Left lobe of liver (tissue), 2 donors: ENCODE results near the gene PARD6G. TPM values are rescaled to one million over a fixed set of nuclear protein-coding genes. Genes with fewer than 3 reads are reported as not detected.

Source experiments
- ATAC-seq: fragments of 200-7000 bp; cut with Tn5 transposase; one replicate; pipeline ENCODE4 v1.9.1; 2020; ENCODE audit warnings: mild to moderate bottlenecking, moderate library complexity
- DNase-seq: peaks from one replicate; pipeline ENCODE4 v3.0.0-alpha.2; 2020; ENCODE audit warnings: low spot score
- total RNA-seq: library from RNA; stranded (reverse); gene quantifications from one replicate; pipeline ENCODE4 v1.2.1, GENCODE V29; 2021
- donor health status: DM: no; HTN: no; CAD: no; lungs with moderate emphysema.
- donor health status: DM: no; HTN: yes; CAD: no.

The PARD6G gene
- total RNA-seq, 1 donor from 2014 or later = 2.3 TPM

DNA sequence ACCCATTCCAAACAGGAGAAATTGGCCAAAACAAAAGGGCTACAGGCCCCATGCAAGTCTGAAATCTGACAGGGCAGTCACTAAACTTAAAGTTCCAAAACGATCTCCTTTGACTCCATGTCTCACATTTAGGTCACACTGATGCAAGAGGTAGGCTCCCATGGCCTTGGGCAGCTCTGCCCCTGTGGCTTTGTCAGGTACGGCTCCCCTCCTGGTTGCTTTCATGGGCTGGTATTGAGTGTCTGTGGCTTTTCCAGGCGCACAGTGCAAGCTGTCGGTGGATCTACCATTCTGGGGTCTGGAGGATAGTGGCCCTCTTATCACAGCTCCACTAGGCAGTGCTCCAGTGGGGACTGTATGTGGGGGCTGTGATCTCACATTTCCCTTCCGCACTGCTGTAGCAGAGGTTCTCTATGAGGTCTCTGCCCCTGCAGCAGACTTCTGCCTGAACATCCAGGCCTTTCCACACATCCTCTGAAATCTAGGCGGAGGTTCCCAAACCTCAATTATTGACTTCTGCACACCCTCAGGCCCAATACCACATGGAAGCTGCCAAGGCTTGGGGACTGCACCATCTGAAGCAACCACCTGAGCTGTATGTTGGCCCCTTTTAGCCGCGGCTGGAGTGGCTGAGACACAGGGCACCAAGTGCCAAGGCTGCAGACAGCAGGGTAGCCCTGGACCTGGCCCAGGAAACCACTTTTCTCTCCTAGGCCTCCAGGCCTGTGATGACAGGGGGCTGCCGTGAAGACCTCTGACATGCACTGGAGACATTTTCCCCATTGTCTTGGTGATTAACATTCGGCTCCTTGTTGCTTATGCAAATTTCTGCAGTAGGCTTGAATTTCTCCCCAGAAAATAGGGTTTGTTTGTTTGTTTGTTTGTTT lies 28.7 kb downstream of the PARD6G start:
- ATAC-seq (no peak), DNase-seq (peak; percentile 37)

DNA sequence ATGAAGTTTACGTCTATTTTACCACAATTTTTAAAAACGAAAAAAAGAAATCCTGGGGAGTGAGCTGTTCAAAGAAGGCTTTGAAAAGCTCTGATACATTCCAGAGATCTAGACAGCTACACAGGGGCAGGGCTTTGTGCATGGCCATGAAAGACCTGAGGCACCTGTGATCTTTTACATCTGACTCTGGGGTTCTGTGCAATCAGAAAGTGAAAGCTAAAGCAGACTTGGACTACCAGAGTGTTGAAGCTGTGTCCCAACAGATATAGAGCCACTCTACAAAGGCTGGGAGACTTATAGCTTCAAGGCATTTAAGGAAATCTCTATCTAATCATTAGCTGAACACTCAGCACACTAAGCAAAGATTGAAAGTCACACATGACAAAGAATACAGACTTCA lies 34.1 kb downstream of the PARD6G start:
- peak; percentile 74 for ATAC-seq
- no peak for DNase-seq

DNA sequence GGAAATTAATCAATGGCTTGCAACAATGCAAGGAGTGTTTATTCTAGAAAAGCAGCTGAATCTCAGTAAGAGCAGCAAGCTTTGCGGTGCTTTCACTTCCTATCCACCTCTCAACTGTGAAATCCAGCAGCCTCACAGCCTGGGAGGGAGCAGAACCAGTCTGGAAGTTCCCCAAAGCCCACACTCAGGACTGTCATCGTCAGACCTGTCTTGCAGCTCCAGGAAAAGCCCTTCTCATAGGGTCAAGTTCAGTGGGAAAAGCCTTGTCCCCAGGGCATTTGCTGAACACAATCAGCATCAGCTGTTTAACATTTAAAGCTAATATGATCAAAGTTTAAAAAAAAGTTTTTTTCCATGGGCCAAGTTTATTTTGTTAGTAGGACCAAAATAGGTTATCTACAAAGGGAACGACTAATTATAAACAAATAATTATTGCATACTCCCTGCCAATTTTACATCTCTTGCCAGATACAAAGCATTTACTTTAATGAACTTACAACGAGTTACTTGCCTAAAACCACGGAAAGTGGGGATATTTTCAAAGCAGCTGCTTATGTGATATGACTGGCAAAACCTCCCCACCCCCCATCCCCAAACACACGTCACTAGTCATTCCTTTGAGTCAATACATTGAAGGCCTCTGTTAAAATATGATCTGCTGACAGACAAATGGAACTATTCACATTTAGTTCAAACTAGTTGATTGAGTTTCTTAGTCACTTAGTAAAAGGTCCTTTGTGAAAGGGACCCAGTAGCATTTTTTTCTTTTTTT lies 36.8 kb downstream of the PARD6G start:
- ATAC-seq (peak; percentile 47), DNase-seq (peak; percentile 32)

- ATAC-seq (peak; percentile 68), DNase-seq (peak; percentile 16)
Measured at GRCh38 chr18:80208620-80209019, 38.7 kb downstream of the PARD6G start.

DNA sequence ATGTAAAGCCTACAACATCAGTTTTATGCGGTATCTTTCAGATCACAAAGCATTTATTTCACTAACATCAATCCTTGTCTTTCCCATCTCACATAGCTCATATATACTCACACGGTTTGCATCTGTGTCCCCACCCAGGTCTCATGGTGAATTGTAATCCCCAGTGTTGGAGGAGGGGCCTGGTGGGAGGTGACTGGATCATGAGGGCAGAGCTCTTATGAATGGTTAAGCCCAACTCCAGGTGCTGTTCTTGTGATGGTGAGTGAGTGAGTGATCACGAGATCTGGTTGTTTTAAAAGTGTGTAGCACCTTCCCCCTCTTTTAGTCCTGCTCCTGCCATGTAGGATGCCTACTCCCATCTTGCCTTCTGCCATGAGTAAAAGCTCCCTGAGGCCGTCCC lies 42.0 kb downstream of the PARD6G start:
- ATAC-seq (no peak), DNase-seq (no peak)

- ATAC-seq (no peak), DNase-seq (no peak)
Measured at GRCh38 chr18:80204142-80204541, 43.2 kb downstream of the PARD6G start.

DNA sequence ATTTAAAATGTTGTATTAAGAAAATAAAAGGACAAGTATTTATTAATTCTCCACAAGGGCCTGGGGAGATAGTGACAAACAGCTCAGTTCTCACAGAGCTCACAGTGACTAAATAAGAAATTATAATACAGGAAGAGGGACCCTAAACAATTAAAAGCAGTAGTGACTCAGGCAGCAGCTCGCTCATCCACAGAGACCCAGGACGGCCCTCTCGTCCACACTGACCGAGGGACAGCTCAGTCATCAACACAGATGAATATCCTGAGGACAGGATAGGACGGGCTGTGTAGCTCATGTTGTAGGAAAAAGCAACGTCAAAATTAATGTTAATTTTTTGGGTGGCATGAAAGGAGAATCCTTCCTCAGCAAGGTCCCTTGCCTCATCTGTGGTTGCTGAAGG lies 44.1 kb downstream of the PARD6G start:
- DNase-seq = no peak
- ATAC-seq = no peak

DNA sequence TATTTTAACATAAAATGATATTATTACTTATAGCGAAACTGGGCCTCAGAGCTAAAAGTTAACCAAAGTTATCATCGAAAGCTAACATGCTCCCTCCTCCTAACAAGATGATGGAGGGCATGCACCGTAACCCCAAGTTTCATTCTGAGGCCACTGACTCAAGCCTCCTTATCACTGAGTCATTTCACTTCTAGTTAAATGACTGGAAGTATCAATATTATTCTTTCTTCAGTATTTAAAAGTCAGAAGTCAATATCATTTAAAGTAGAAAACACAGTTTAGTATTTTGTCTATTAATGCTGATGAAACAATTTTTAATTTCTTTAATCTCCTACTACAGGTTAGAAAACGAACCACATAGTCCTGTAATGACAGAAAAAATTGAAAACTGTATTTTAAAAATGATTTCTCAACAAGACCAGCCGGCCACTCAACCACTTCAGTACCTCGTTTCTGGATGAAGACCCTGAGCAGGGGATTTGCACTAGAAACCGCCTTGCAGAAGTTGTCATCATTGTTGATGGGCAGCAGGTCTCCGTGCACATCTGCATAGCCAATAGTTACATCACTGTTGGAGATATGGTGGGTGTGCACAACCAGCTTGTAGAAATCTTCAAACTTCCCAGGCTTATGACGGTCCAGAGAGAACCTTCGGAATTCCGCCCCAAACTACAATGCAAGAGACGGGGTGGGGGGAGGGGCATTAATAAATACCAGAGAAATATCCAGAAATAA lies 44.9 kb downstream of the PARD6G start:
- DNase-seq = no peak
- no peak for ATAC-seq

GRCh38 chr18:80201739-80202138 lies 45.6 kb downstream of the PARD6G start:
- DNase-seq (no peak), ATAC-seq (no peak)

DNA sequence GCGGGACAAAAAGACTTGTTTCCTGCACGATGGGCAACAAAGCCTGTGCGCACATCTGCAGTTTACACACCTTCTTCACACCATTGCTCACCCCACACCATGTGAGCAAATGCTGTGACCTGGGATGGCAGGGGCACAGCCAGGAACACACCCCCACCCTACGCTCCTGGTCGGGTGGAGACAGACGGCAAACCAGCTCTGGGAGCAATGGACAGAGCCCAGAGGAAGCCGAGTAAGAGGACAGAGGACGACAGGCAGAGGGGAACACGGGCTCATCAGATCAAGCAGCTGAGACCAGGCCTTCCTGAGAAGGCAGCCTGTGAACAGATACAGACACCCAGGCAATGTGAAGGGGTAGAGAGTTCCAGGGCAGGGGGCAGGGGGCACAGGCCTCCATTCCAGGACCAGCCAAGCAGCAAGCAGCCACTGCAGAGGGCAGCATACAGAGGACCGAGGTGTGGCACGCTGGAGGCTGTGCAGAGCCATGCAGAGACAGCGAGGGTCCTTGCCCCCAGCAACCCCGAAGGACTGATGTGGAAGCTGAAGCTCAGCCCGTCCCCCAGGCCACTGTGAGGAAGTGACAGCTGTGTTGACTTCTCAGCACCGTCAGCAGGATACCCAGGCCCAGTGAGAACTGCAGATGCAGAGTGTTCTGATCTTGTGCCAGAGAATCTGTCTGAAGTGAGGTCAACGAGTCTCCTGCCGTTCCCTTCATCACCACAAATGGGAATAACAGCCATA lies 46.2 kb downstream of the PARD6G start:
- ATAC-seq (peak; percentile 39), DNase-seq (no peak)

- peak; percentile 81 for ATAC-seq
- no peak for DNase-seq
Measured at GRCh38 chr18:80200171-80200931, 47.0 kb downstream of the PARD6G start.

GRCh38 chr18:80198994-80199748 lies 48.1 kb downstream of the PARD6G start:
- no peak for ATAC-seq
- DNase-seq = no peak

- ATAC-seq = no peak
- no peak for DNase-seq
Measured at GRCh38 chr18:80198391-80198790, 48.9 kb downstream of the PARD6G start.

DNA sequence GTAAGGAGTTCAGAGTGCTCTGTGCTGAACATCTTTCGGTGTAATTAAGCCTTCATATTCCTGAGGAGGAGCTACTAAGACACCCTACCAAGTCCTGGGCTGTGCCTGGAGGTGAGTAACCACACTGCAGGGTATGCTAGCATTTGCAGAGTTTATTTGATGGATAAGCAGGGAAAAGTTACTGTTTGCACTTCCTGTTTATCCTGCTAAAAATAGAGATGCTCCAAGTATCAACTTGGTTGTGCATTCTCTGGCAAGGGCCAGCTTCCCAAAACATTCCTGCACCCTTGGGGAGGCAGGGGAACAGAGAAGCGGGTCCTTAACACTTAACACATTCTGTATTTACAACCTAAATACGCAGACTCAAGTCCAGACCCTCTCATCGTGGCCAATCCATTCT lies 49.8 kb downstream of the PARD6G start:
- no peak for ATAC-seq

GRCh38 chr18:80196528-80197320 lies 50.6 kb downstream of the PARD6G start:
- DNase-seq (no peak), ATAC-seq (peak; percentile 41)

More for the DNA sequence above, 49.8 kb downstream of the PARD6G start:
- DNase-seq = no peak

DNA sequence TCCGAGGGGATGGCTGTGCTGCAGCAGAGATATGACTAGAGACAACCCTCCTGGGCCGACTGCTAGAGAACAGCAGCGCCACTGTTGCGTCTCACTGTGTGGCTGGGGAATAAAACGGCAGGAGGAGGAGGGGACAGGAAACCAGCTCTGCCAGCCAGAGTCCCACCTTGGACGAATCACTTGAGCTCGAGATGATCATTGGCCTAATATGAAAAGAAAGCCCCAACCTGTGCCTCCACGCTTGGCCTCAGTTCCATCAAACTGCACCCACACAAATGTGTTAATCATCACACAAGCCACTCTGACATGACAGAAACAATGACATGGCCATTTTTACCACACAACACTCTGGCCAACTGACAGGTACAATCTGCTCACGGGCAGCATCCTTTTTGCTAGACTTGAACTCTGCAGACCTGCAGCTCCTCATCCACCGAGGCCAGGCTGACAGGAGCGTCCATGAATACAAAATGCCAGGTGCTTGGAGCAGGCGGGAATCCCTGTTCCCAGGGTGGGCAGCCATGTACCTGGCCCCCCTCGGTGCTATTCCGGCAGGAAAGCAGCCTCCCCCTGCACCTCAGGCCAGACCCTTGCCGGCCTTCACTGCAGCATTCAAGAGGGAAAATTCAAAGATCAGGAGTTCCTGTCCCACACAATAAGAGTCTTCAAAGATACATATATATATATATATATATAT lies 52.3 kb downstream of the PARD6G start:
- DNase-seq (peak; percentile 29), ATAC-seq (no peak)

- DNase-seq = no peak
- peak; percentile 32 for ATAC-seq
Measured at GRCh38 chr18:80193701-80194100, 53.6 kb downstream of the PARD6G start.
